ENCODE measurements around the gene TMEM135.

Gene TMEM135

GRCh38 chr11:87361891-87362290 lies 324.2 kb downstream of the TMEM135 start:
- no peak for DNase-seq

- no peak for DNase-seq
These were observed 328.6 kb downstream of the TMEM135 start for GRCh38 chr11:87366346-87366745.

DNA sequence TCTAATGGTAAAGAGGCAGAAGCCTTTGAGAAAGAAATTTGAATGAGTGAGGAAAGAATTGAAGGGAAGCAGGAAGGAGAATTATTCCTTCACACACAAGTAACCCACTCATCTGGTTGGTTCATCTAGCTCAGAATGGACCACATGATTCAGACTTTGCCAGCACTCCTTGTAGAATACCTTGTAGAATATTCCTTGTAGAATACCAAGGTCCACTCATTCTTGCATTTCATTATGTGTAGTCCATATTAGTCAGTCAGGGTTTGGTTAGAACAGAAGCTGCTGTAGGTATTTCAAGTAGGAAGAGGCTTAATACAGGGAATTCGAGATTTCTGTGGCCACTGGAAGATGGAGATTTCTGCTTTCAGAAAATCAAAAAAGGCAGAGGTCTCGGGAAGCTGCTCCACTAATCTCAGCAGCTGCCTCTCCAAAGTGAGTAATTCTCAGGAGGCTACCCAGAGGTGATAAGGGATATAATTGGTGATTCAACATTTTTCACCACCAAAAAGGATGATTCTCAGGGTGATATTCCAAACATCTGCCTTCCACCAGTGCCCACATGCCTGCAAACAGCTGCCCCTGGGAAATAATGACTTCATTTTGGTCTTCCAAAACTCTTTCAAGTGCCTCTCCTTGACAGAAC lies 329.1 kb downstream of the TMEM135 start:
- DNase-seq: no peak

- no peak for DNase-seq
These were observed 330.4 kb downstream of the TMEM135 start for GRCh38 chr11:87368151-87368550.

DNA sequence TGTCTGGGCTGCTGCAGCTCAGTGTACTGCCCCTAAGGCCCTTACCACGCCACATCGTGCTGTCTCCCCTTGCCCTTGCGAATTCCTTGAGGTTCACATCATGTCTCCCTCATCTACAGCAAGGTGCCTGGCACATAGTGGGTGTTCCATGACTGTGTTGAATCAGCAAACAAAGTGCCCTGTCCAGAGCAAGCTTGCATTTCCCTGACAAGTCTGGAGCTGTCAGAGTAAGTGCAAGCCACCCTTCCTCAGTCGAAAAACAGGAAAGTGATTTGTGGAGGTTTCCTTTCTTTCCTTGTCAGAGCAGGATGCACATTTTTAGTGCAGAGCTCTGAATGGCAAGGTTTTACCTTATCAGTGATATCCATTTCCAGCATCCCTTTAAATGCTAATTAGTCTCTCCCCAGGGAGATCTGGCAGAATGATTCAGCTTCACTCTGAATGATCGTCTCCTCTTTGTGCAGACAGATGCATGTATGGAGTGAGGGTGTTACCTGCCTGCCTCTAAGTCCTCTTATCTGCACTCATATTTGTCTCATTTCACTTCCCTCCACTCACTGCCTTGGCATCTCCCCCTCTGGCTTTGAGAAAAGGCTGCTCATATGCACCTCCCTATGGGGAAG lies 331.2 kb downstream of the TMEM135 start:
- no peak for DNase-seq

DNA sequence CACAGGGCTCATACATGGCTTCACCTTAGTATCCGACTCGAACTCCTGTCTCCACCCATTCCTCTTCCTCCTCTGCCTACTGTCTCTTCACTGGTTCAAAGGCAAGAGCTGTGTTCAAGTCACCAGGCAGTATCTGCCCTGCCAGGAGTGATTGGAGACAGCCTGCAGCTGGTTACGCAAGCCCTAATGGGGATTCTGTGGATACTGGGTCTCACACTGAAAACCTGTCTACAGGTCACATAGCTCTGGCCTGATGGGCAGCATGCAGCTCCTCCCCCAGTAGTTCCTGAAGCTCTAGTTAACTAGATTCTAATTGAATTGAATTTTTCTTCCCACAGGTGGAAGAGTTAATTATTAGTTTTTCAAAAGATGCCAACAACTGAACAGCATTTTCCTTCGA lies 332.2 kb downstream of the TMEM135 start:
- no peak for DNase-seq

- no peak for DNase-seq
These were observed 334.3 kb downstream of the TMEM135 start for GRCh38 chr11:87372065-87372464.

Measured in C1 segment of cervical spinal cord (tissue), 14 donors.